ENCODE results near the gene TTI1. TPM values are rescaled to one million over a fixed set of nuclear protein-coding genes. Genes with fewer than 3 reads are reported as not detected.
A peak's percentile ranks its signal among the peaks of the same experiment; 100 is the strongest.

TTI1 gene
- total and polyA plus RNA-seq, 2 experiments from 2014 or later: 17.8 to 56.4 TPM

DNA sequence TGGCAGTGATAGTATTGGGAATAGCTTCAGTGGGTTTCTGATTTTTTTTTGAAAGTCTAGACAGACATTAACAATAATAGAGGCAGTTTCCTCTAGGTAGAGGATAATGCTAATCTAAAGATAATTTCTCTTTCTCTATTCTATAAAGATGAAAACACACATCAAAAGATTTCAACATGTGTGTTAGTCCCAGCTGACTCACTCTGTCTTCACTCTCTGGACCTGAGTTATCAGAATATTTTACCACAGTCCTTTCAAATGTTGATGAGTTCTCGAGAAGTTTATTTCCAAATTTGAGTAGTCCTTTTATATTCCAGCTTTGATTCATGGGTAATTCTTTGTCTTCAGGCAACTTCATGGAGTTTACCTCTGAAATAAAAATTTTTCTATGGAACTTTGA lies 17.4 kb upstream of the TTI1 start:
- no peaks in the 10 kb centered on the region for H3K27me3 ChIP-seq (ENCODE audit: insufficient read depth)
- H3K4me3 ChIP-seq: no peak overlapping the region
- TF ChIP-seq, protein P1, sequence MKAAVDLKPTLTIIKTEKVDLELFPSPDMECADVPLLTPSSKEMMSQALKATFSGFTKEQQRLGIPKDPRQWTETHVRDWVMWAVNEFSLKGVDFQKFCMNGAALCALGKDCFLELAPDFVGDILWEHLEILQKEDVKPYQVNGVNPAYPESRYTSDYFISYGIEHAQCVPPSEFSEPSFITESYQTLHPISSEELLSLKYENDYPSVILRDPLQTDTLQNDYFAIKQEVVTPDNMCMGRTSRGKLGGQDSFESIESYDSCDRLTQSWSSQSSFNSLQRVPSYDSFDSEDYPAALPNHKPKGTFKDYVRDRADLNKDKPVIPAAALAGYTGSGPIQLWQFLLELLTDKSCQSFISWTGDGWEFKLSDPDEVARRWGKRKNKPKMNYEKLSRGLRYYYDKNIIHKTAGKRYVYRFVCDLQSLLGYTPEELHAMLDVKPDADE (IDR thresholded peaks at IDR 0.05): no peak
- TF ChIP-seq ZNF331 (CRISPR knock-in tag; IDR thresholded peaks at IDR 0.05; ENCODE audit: low read depth) (no peak), CREB1 (CRISPR knock-in tag; IDR thresholded peaks at IDR 0.05; ENCODE audit: low read depth) (no peak), ZNF114 (CRISPR knock-in tag; IDR thresholded peaks at IDR 0.05) (no peak), POLR2AphosphoS5 (IDR thresholded peaks at IDR 0.05; ENCODE audit: low read depth) (no peak), JUNB (IDR thresholded peaks at IDR 0.05; ENCODE audit: unreplicated experiment) (no peak), NANOG (IDR thresholded peaks at IDR 0.05; ENCODE audit: borderline replicate concordance) (no peak), STAT1 (IDR thresholded peaks at IDR 0.05; ENCODE audit: unreplicated experiment) (no peak), EZH2phosphoT487 (IDR thresholded peaks at IDR 0.05; ENCODE audit: unreplicated experiment) (no peak), EZH2 (IDR thresholded peaks at IDR 0.05; ENCODE audit: low read depth, unreplicated experiment) (no peak)
- TF ChIP-seq, protein P2, sequence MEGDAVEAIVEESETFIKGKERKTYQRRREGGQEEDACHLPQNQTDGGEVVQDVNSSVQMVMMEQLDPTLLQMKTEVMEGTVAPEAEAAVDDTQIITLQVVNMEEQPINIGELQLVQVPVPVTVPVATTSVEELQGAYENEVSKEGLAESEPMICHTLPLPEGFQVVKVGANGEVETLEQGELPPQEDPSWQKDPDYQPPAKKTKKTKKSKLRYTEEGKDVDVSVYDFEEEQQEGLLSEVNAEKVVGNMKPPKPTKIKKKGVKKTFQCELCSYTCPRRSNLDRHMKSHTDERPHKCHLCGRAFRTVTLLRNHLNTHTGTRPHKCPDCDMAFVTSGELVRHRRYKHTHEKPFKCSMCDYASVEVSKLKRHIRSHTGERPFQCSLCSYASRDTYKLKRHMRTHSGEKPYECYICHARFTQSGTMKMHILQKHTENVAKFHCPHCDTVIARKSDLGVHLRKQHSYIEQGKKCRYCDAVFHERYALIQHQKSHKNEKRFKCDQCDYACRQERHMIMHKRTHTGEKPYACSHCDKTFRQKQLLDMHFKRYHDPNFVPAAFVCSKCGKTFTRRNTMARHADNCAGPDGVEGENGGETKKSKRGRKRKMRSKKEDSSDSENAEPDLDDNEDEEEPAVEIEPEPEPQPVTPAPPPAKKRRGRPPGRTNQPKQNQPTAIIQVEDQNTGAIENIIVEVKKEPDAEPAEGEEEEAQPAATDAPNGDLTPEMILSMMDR (conservative IDR thresholded peaks at IDR 0.05; ENCODE audit: low read depth in 2 of 2): no peak
- TF ChIP-seq, protein P3, sequence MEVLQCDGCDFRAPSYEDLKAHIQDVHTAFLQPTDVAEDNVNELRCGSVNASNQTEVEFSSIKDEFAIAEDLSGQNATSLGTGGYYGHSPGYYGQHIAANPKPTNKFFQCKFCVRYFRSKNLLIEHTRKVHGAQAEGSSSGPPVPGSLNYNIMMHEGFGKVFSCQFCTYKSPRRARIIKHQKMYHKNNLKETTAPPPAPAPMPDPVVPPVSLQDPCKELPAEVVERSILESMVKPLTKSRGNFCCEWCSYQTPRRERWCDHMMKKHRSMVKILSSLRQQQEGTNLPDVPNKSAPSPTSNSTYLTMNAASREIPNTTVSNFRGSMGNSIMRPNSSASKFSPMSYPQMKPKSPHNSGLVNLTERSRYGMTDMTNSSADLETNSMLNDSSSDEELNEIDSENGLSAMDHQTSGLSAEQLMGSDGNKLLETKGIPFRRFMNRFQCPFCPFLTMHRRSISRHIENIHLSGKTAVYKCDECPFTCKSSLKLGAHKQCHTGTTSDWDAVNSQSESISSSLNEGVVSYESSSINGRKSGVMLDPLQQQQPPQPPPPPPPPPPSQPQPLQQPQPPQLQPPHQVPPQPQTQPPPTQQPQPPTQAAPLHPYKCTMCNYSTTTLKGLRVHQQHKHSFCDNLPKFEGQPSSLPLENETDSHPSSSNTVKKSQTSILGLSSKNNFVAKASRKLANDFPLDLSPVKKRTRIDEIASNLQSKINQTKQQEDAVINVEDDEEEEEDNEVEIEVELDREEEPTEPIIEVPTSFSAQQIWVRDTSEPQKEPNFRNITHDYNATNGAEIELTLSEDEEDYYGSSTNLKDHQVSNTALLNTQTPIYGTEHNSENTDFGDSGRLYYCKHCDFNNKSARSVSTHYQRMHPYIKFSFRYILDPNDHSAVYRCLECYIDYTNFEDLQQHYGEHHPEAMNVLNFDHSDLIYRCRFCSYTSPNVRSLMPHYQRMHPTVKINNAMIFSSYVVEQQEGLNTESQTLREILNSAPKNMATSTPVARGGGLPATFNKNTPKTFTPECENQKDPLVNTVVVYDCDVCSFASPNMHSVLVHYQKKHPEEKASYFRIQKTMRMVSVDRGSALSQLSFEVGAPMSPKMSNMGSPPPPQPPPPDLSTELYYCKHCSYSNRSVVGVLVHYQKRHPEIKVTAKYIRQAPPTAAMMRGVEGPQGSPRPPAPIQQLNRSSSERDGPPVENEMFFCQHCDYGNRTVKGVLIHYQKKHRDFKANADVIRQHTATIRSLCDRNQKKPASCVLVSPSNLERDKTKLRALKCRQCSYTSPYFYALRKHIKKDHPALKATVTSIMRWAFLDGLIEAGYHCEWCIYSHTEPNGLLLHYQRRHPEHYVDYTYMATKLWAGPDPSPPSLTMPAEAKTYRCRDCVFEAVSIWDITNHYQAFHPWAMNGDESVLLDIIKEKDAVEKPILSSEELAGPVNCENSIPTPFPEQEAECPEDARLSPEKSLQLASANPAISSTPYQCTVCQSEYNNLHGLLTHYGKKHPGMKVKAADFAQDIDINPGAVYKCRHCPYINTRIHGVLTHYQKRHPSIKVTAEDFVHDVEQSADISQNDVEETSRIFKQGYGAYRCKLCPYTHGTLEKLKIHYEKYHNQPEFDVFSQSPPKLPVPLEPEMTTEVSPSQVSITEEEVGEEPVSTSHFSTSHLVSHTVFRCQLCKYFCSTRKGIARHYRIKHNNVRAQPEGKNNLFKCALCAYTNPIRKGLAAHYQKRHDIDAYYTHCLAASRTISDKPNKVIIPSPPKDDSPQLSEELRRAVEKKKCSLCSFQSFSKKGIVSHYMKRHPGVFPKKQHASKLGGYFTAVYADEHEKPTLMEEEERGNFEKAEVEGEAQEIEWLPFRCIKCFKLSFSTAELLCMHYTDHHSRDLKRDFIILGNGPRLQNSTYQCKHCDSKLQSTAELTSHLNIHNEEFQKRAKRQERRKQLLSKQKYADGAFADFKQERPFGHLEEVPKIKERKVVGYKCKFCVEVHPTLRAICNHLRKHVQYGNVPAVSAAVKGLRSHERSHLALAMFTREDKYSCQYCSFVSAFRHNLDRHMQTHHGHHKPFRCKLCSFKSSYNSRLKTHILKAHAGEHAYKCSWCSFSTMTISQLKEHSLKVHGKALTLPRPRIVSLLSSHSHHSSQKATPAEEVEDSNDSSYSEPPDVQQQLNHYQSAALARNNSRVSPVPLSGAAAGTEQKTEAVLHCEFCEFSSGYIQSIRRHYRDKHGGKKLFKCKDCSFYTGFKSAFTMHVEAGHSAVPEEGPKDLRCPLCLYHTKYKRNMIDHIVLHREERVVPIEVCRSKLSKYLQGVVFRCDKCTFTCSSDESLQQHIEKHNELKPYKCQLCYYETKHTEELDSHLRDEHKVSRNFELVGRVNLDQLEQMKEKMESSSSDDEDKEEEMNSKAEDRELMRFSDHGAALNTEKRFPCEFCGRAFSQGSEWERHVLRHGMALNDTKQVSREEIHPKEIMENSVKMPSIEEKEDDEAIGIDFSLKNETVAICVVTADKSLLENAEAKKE (CRISPR knock-in tag; IDR thresholded peaks at IDR 0.05): no peak
- TF ChIP-seq, protein P4, sequence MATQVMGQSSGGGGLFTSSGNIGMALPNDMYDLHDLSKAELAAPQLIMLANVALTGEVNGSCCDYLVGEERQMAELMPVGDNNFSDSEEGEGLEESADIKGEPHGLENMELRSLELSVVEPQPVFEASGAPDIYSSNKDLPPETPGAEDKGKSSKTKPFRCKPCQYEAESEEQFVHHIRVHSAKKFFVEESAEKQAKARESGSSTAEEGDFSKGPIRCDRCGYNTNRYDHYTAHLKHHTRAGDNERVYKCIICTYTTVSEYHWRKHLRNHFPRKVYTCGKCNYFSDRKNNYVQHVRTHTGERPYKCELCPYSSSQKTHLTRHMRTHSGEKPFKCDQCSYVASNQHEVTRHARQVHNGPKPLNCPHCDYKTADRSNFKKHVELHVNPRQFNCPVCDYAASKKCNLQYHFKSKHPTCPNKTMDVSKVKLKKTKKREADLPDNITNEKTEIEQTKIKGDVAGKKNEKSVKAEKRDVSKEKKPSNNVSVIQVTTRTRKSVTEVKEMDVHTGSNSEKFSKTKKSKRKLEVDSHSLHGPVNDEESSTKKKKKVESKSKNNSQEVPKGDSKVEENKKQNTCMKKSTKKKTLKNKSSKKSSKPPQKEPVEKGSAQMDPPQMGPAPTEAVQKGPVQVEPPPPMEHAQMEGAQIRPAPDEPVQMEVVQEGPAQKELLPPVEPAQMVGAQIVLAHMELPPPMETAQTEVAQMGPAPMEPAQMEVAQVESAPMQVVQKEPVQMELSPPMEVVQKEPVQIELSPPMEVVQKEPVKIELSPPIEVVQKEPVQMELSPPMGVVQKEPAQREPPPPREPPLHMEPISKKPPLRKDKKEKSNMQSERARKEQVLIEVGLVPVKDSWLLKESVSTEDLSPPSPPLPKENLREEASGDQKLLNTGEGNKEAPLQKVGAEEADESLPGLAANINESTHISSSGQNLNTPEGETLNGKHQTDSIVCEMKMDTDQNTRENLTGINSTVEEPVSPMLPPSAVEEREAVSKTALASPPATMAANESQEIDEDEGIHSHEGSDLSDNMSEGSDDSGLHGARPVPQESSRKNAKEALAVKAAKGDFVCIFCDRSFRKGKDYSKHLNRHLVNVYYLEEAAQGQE (IDR thresholded peaks at IDR 0.05; ENCODE audit: unreplicated experiment): no peak
- peaks cover 96% of the 10 kb centered on the region for H3K79me2 ChIP-seq (replicated peaks; ENCODE audit: insufficient read depth)
- H3K36me3 ChIP-seq (ENCODE audit: insufficient read depth): peaks cover 7% of the 10 kb centered on the region; the same call in 1 of the 2 replicates
- H3F3A ChIP-seq (replicated peaks; ENCODE audit: low read depth): no peaks in the 10 kb centered on the region
- Mint-ChIP-seq H3K27me3 (ENCODE audit: insufficient read depth, low read depth, poor library complexity) (peaks cover 3% of the 10 kb centered on the region), H3K4me3 (no peak overlapping the region), H3K27ac (peak overlapping the region; percentile 41), H3K9me3 (no peaks in the 10 kb centered on the region), H3K4me1 (peaks cover 24% of the 10 kb centered on the region), H3K36me3 (ENCODE audit: low read depth) (peaks cover 17% of the 10 kb centered on the region; the same call in 2 of the 3 replicates)
- H3K4me2 ChIP-seq: no peak overlapping the region
- 0 out of 2 replicates have a peak overlapping the region, but pooled peaks have one; percentile 4 for H3K27ac ChIP-seq (ENCODE audit: low read depth)
- H3K9me2 ChIP-seq (ENCODE audit: insufficient read depth): no peaks in the 10 kb centered on the region
- DNase-seq (ENCODE audit: low spot score) (no peak), ATAC-seq (no peak)
- peaks cover 16% of the 10 kb centered on the region for H4K20me1 ChIP-seq (replicated peaks; ENCODE audit: insufficient read depth)
- H3K4me1 ChIP-seq (ENCODE audit: insufficient read depth): peaks cover 13% of the 10 kb centered on the region
- H2AFZ ChIP-seq: no peak overlapping the region
